Keratinocyte (primary cell): ENCODE data around the gene AGAP1.

Experiments used
- CTCF ChIP-seq, 3 experiments: IDR thresholded peaks in 1 of 3; conservative IDR thresholded peaks in 1 of 3; optimal IDR thresholded peaks in 1 of 3; 2 replicates in 2 of 3; 3 replicates in 1 of 3; pipeline versions ENCODE3 to v1.5.1; 2011; ENCODE audit warnings: low read length in 3 of 3, mild to moderate bottlenecking in 3 of 3, moderate library complexity in 2 of 3, control low read depth in 1 of 3, inconsistent platforms in 1 of 3; ENCODE audit not compliant: insufficient read depth in 2 of 3; ENCODE audit errors: extremely low read depth in 1 of 3
- EZH2 ChIP-seq: IDR thresholded peaks from one replicate; pipeline ENCODE4 v1.6.1; 2012; ENCODE audit warnings: inconsistent platforms, mild to moderate bottlenecking, low read length, moderate library complexity

- TF ChIP-seq CTCF (optimal IDR thresholded peaks at IDR 0.05 in 1 of 3, IDR thresholded peaks at IDR 0.05 in 1 of 3, conservative IDR thresholded peaks at IDR 0.05 in 1 of 3; ENCODE audit: extremely low read depth in 1 of 3, insufficient read depth in 2 of 3, low read length in 3 of 3) (no peak), EZH2 (no peak)
Observed at GRCh38 chr2:236041616-236042015, 547.8 kb downstream of the AGAP1 start.
